GM21381 (cell line): ENCODE data around the gene B3GALT4.

Experiments
- ATAC-seq: cut with Tn5 transposase; IDR thresholded peaks from one replicate; pipeline ENCODE4 v1.9.1; 2021; ENCODE audit warnings: mild to moderate bottlenecking, moderate library complexity; ENCODE audit not compliant: unreplicated experiment

B3GALT4 gene

GRCh38 chr6:33288921-33289783 is 12.2 kb downstream of the B3GALT4 start, which contains the start of the genes PFDN6 and WDR46:
TSS of gene PFDN6 (plus strand) at chr6:33289601. CDS start at chr6:33289857, 256 bp downstream.
TSS of gene WDR46 (minus strand) at chr6:33289239. CDS start at chr6:33289170, 69 bp downstream.
- peak; percentile 81 for ATAC-seq

GRCh38 chr6:33289784-33290315 is 12.9 kb downstream of the B3GALT4 start:
- no peak for ATAC-seq

GRCh38 chr6:33290459-33290858 is 13.5 kb downstream of the B3GALT4 start:
- no peak for ATAC-seq

GRCh38 chr6:33292996-33293682 is 16.2 kb downstream of the B3GALT4 start:
- no peak for ATAC-seq

GRCh38 chr6:33294086-33294823 is 17.3 kb downstream of the B3GALT4 start:
- no peak for ATAC-seq

GRCh38 chr6:33295621-33296369 is 18.9 kb downstream of the B3GALT4 start:
- ATAC-seq, result no peak

GRCh38 chr6:33296797-33297405 is 20.0 kb downstream of the B3GALT4 start:
- no peak for ATAC-seq

- no peak for ATAC-seq
Measured at GRCh38 chr6:33297406-33297955, 20.6 kb downstream of the B3GALT4 start.

GRCh38 chr6:33297956-33298772 is 21.2 kb downstream of the B3GALT4 start:
- no peak for ATAC-seq

- no peak for ATAC-seq
Measured at GRCh38 chr6:33298773-33299236, 21.9 kb downstream of the B3GALT4 start, which contains the start of gene RGL2. TSS of gene RGL2 (minus strand) at chr6:33298942. CDS start at chr6:33298610, 332 bp downstream.

- peak; percentile 66 for ATAC-seq
Measured at GRCh38 chr6:33299237-33299944, 22.5 kb downstream of the B3GALT4 start.

- no peak for ATAC-seq
Measured at GRCh38 chr6:33301877-33302276, 25.0 kb downstream of the B3GALT4 start.

- ATAC-seq, result no peak
Measured at GRCh38 chr6:33304216-33304615, 27.3 kb downstream of the B3GALT4 start.

GRCh38 chr6:33305052-33305451 is 28.1 kb downstream of the B3GALT4 start:
- ATAC-seq, result no peak

- no peak for ATAC-seq
Measured at GRCh38 chr6:33306356-33306755, 29.4 kb downstream of the B3GALT4 start.

GRCh38 chr6:33312361-33313104 is 35.6 kb downstream of the B3GALT4 start:
- no peak for ATAC-seq

- peak; percentile 1 for ATAC-seq
Measured at GRCh38 chr6:33313105-33313708, 36.3 kb downstream of the B3GALT4 start.
